ENCODE results near the gene KCNK2.

The KCNK2 gene

GRCh38 chr1:215219372-215219771 lies 136.8 kb downstream of the KCNK2 start:
- in situ Hi-C loops (cut with MboI; ENCODE audit: low sequenced_read_pairs, unreplicated experiment): no loop called here
- DNase-seq (ENCODE audit: low spot score): no peak
- TF ChIP-seq, protein P1, sequence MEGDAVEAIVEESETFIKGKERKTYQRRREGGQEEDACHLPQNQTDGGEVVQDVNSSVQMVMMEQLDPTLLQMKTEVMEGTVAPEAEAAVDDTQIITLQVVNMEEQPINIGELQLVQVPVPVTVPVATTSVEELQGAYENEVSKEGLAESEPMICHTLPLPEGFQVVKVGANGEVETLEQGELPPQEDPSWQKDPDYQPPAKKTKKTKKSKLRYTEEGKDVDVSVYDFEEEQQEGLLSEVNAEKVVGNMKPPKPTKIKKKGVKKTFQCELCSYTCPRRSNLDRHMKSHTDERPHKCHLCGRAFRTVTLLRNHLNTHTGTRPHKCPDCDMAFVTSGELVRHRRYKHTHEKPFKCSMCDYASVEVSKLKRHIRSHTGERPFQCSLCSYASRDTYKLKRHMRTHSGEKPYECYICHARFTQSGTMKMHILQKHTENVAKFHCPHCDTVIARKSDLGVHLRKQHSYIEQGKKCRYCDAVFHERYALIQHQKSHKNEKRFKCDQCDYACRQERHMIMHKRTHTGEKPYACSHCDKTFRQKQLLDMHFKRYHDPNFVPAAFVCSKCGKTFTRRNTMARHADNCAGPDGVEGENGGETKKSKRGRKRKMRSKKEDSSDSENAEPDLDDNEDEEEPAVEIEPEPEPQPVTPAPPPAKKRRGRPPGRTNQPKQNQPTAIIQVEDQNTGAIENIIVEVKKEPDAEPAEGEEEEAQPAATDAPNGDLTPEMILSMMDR (IDR thresholded peaks at IDR 0.05; ENCODE audit: borderline replicate concordance, control extremely low read depth, extremely low read depth, insufficient read depth, missing control alignments): no peak

DNA sequence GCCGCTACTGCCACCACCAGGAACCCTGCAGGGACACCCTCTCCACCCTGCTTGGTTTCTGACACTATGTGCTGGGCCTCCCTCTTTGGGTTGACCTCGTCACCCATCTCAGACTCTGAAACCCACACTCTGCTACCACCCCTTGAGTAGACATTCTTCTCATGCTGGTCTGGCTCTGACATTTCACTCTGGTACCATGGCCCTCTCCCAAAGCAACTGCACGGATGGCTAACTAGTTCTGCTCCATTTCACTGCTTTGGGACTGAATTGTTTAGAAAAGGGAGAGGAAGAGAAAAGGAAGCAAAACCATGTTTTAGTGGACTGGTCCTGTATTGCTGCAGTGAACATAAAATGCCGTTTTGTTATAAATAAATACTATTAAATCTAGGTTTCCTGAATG lies 137.8 kb downstream of the KCNK2 start:
- DNase-seq (ENCODE audit: low spot score): no peak
- in situ Hi-C loops (cut with MboI; ENCODE audit: low sequenced_read_pairs, unreplicated experiment): no loop called here
- TF ChIP-seq, protein P1 (IDR thresholded peaks at IDR 0.05; ENCODE audit: borderline replicate concordance, control extremely low read depth, extremely low read depth, insufficient read depth, missing control alignments): no peak

- in situ Hi-C loops (cut with MboI; ENCODE audit: low sequenced_read_pairs, unreplicated experiment): no loop called here
- TF ChIP-seq, protein P1 (IDR thresholded peaks at IDR 0.05; ENCODE audit: borderline replicate concordance, control extremely low read depth, extremely low read depth, insufficient read depth, missing control alignments): no peak
- DNase-seq (ENCODE audit: low spot score): no peak
Observed at GRCh38 chr1:215226757-215227156, 144.2 kb downstream of the KCNK2 start.

DNA sequence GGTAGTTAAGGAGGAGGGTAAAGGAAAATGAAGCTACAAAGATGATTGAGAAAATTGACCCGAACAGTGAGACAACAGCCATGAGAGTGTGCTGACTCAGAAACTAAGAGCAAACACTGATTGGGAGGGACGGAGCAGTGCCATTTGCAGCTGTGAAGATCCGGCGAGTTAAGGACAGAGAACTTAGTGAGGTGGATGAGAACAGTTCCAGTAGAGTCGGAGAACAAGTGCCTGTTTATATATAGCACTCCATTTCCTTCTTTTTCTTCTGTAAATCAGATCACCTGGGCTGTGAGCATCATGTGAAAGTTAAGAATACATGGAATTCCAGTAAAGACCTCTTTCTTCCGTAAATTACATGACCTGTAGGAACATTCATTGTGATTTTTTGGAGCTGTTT lies 145.7 kb downstream of the KCNK2 start:
- in situ Hi-C loops (cut with MboI; ENCODE audit: low sequenced_read_pairs, unreplicated experiment): no loop called here
- TF ChIP-seq, protein P1 (IDR thresholded peaks at IDR 0.05; ENCODE audit: borderline replicate concordance, control extremely low read depth, extremely low read depth, insufficient read depth, missing control alignments): no peak
- DNase-seq (ENCODE audit: low spot score): no peak

DNA sequence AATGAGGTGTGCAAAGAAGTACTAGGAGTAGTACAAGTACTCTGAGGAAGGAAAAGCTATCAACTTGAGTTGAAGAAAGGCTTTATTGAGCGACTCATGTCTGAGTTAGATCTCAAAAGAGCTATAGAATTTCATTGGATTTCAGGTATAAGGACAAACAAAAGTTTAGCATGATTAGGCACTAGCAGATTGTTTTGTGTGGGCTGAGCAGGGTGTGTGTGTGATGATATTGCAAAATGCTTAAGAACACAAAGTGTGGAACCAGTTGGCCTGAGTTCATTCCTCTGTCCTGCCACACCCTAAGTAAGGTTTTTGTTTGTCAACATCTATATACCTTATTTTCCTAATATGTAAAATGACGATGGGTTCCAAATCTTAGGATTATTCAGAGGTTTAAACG lies 158.9 kb downstream of the KCNK2 start:
- DNase-seq (ENCODE audit: low spot score): no peak
- TF ChIP-seq, protein P1 (IDR thresholded peaks at IDR 0.05; ENCODE audit: borderline replicate concordance, control extremely low read depth, extremely low read depth, insufficient read depth, missing control alignments): no peak
- in situ Hi-C loops (cut with MboI; ENCODE audit: low sequenced_read_pairs, unreplicated experiment): no loop called here

- no peak for DNase-seq (ENCODE audit: low spot score)
- in situ Hi-C loops (cut with MboI; ENCODE audit: low sequenced_read_pairs, unreplicated experiment): no loop called here
- TF ChIP-seq, protein P1 (IDR thresholded peaks at IDR 0.05; ENCODE audit: borderline replicate concordance, control extremely low read depth, extremely low read depth, insufficient read depth, missing control alignments): no peak
Observed at GRCh38 chr1:215243345-215244054, 161.0 kb downstream of the KCNK2 start.
